GM13977 (cell line): Measurements from ENCODE around the gene EMILIN2.

Source experiments
- DNase-seq: peaks from one replicate; pipeline ENCODE4 v3.0.0; 2012; ENCODE audit warnings: low spot score
- CTCF ChIP-seq: IDR thresholded peaks from 2 replicates; pipeline ENCODE4 v1.5.1; 2012; ENCODE audit warnings: mild to moderate bottlenecking, control low read depth; ENCODE audit not compliant: insufficient read depth; ENCODE audit errors: extremely low read depth, missing control alignments
- in situ Hi-C: fragments of 300-500 bp; cut with MboI; formaldehyde crosslinking; loops from one replicate; pipeline ENCODE4 v1.12.0; 2022; ENCODE audit warnings: low sequenced_read_pairs, low pct_unique_long_range_greater_than_20kb, mixed read lengths, inconsistent platforms; ENCODE audit not compliant: unreplicated experiment

EMILIN2 gene

GRCh38 chr18:2814928-2815327 lies 31.9 kb upstream of the EMILIN2 start:
- in situ Hi-C loops: no loop called here
- no peak for DNase-seq
- no peak for TF ChIP-seq CTCF

GRCh38 chr18:2818281-2818680 lies 28.5 kb upstream of the EMILIN2 start:
- no peak for TF ChIP-seq CTCF
- DNase-seq: no peak
- in situ Hi-C loops: no loop called here

GRCh38 chr18:2821695-2822094 lies 25.1 kb upstream of the EMILIN2 start:
- DNase-seq: no peak
- in situ Hi-C loops: no loop called here
- no peak for TF ChIP-seq CTCF

- TF ChIP-seq CTCF: no peak
- in situ Hi-C loops: no loop called here
- no peak for DNase-seq
These were observed 24.4 kb upstream of the EMILIN2 start for GRCh38 chr18:2822213-2822921.

- DNase-seq: no peak
- in situ Hi-C loops: no loop called here
- TF ChIP-seq CTCF: no peak
These were observed 23.6 kb upstream of the EMILIN2 start for GRCh38 chr18:2823202-2823601.

GRCh38 chr18:2823966-2824365 lies 22.8 kb upstream of the EMILIN2 start:
- no peak for DNase-seq
- TF ChIP-seq CTCF: no peak
- in situ Hi-C loops: no loop called here

GRCh38 chr18:2824865-2825264 lies 21.9 kb upstream of the EMILIN2 start:
- DNase-seq: no peak
- no peak for TF ChIP-seq CTCF
- in situ Hi-C loops: no loop called here
